T-helper 2 cell treated with Interferon-gamma antibody and Interleukin-4, amounts not matched to agents 100 ng/mL and 5 ng/mL, for 36 hours (primary cell): ENCODE results near the gene PLEKHF1. TPM values are rescaled to one million over a fixed set of nuclear protein-coding genes. Genes with fewer than 3 reads are reported as not detected.
"Not testable (repeated sequence)": the region's sequence is repeated elsewhere in the genome, so short reads cannot be mapped to it uniquely, and the experiment has no call there.

Experiments
- intact Hi-C: fragments of 100-400 bp; cut with micrococcal nuclease; formaldehyde crosslinking; loops from one replicate; pipeline ENCODE4 v1.15.1; 2023
- total RNA-seq: library from RNA; stranded (reverse); gene quantifications from 2 replicates; pipeline ENCODE4 v1.2.3, GENCODE V29; 2022

Gene PLEKHF1
- total RNA-seq, 1 donor from 2014 or later: 37.0 TPM

- intact Hi-C loops: no loop called here
These were observed 31.2 kb downstream of the PLEKHF1 start for GRCh38 chr19:29696565-29696846.

- intact Hi-C loops: no loop called here
These were observed 32.4 kb downstream of the PLEKHF1 start for GRCh38 chr19:29697523-29698261.

GRCh38 chr19:29699861-29700260, 34.6 kb downstream of the PLEKHF1 start:
- intact Hi-C loops: no loop called here

DNA sequence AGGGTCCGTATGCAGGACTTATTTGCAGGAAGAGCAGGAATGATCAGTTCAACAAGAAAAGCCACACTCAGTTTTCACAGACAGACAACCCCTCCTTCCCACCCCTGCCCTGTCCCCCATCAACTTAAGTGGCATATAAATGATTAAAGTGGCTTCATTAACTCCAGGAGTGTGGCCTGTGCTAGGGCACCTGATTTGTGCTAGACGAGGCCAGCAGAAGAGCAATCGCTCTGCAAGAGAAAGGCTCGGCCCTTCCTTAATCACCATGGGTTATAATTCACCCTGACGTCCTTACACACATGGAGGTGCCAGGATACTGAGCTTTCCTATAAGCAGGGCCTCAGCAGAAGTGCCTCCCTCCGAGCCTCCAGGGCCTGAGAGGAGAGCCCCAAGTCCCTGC, 35.2 kb downstream of the PLEKHF1 start:
- intact Hi-C loops: no loop called here

- intact Hi-C loops: no loop called here
These were observed 37.1 kb downstream of the PLEKHF1 start for GRCh38 chr19:29702161-29702962.

- intact Hi-C loops: no loop called here
These were observed 37.7 kb downstream of the PLEKHF1 start for GRCh38 chr19:29702963-29703320.

GRCh38 chr19:29704562-29705558, 39.6 kb downstream of the PLEKHF1 start:
- intact Hi-C loops: loop anchor here (1.0 kb wide), 1 partner anchor 11 kb away; no protein-coding TSS in a partner anchor

DNA sequence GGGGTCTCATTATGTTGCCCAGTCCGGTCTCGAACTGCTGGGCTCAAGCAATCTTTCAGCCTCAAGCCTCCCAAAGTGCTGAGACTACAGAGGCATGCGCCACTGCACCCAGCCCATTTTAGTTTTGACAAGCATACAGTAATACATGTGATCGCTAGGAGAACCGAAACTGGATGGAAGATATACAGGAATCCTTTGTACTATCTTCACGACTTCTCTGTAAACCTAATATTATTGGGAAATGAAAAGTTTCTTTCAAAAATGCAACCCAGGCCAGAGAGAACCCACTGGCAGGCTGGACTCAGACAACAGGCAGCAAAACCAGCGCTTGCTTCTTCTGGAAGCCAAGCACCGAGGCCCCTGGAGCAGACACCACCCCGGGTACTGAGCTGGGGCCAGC, 40.4 kb downstream of the PLEKHF1 start:
- intact Hi-C loops: loop anchor here (1.0 kb wide), 1 partner anchor 11 kb away; no protein-coding TSS in a partner anchor

GRCh38 chr19:29706635-29707034, 41.4 kb downstream of the PLEKHF1 start:
- intact Hi-C loops: no loop called here

- intact Hi-C loops: no loop called here
These were observed 43.5 kb downstream of the PLEKHF1 start for GRCh38 chr19:29708554-29709439.

- intact Hi-C loops: not testable (repeated sequence)
These were observed 44.2 kb downstream of the PLEKHF1 start for GRCh38 chr19:29709440-29709798.

- intact Hi-C loops: no loop called here
These were observed 46.4 kb downstream of the PLEKHF1 start for GRCh38 chr19:29711584-29712132.

DNA sequence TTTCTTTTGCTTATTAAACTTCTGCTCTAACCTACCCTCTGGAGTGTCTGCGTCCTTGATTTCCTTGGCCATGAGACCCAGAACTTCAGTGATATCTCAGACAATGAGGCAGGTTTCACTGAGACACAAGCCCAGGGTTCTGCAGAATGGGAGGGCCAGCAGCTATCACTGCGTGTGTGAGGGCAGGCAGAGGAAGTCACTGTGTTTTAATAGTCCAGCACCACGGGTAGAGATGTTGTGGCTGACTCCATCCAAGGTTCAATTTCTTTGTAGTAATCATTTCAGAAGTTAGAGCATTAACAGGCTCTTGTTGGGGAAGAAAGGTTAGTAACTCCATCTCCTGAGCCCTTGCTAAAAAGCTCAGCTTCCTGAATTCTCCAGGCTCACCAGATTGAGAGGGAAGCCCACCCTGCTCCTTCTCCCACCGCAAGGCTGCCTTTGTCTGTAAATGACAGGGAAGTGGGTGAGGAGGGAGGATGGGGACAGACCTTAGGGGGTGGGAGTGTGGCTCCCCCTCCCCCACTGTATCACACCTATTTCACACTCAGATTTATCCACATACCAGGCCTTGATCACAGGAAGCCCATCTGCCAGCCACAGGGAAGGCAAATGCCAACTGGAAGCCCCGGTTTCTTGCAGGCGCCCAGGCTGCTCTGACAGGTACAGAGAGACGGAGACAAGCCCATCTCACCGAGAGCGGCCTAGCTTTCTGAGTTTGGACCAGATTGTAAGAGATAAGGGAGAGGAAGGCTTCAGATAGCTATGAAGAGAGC, 47.7 kb downstream of the PLEKHF1 start:
- intact Hi-C loops: loop anchor here (1.0 kb wide), 1 partner anchor 228 kb away; no protein-coding TSS in a partner anchor

- intact Hi-C loops: no loop called here
These were observed 49.2 kb downstream of the PLEKHF1 start for GRCh38 chr19:29714371-29714952.

DNA sequence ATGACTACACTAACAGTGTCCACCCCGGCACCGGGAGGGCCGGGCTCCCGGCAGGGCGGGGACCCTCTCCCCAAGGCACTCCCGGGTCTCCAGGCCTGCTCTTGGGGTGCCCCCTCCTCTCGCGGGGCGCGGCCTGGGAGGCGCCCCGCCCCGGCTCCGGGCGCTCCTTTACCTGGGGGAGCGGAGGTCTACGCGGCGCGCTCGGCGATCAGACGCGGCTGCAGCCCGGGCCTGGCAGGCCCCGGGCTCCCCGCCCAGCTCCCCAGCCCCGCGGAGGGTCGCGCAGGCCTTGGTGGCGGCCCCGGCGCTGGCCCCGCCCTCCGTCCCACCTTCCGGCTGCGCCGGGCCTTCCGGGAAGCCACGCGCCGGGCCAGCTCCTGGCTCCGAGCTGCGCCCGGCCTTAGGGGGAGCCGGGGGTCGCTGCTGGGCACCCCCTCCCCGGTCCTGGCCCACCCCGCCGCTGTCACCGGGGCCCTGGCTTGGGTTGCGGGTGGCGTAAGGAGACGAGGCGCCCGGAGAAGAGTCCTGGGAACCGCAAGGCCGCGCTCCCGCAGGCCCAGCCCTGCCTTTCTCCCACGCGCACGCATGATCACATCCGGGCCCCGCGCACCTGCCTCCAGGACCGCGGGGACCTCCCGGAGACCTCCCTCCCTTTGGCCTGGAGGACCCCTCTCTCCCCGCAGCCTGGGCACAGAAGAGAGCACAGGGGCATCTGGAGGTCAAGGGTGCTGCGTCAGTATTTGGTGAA, 49.9 kb downstream of the PLEKHF1 start, which contains the start of gene C19orf12:
Gene C19orf12, minus strand, starts transcription at position 309 of the 748 bp plus-strand sequence. CDS start 6,848 bp downstream, outside the sequence.
- intact Hi-C loops: loop anchor here (5.0 kb wide), 1 partner anchor 188 kb away; the partner anchor contains the start of gene VSTM2B

- intact Hi-C loops: loop anchor here (1.0 to 5.0 kb wide), 7 partner anchors 11 to 189 kb away; partner anchors contain the start of genes POP4 and VSTM2B
These were observed 50.7 kb downstream of the PLEKHF1 start for GRCh38 chr19:29715701-29716581.

DNA sequence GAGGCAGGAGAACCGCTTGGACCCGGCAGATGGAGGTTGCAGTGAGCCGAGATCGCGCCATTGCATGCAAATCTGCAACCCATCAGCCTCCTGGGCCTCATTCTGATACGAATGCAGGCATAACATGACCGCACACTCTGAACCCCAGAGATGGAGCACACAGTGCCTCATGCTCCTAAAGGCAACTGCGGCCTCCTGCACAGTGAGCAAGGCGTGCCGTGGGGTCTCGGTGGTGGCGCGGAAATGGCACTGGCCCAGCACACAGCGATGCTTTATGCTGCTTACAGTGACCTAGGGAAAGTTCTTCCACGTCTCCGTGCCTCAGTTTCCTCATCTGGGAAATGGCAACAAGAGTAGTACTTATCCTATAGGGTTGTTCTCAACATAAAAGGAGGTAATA, 51.8 kb downstream of the PLEKHF1 start:
- intact Hi-C loops: loop anchor here (2.0 to 5.0 kb wide), 2 partner anchors 44 to 190 kb away; partner anchors contain the start of gene VSTM2B
